ENCODE results near the gene SCAPER. TPM values are rescaled to one million over a fixed set of nuclear protein-coding genes. Genes with fewer than 3 reads are reported as not detected.

SCAPER gene
- polyA plus RNA-seq, 2 of the 4 experiments (the other 2 are of a cell fraction), result 4.9 to 5.5 TPM

DNA sequence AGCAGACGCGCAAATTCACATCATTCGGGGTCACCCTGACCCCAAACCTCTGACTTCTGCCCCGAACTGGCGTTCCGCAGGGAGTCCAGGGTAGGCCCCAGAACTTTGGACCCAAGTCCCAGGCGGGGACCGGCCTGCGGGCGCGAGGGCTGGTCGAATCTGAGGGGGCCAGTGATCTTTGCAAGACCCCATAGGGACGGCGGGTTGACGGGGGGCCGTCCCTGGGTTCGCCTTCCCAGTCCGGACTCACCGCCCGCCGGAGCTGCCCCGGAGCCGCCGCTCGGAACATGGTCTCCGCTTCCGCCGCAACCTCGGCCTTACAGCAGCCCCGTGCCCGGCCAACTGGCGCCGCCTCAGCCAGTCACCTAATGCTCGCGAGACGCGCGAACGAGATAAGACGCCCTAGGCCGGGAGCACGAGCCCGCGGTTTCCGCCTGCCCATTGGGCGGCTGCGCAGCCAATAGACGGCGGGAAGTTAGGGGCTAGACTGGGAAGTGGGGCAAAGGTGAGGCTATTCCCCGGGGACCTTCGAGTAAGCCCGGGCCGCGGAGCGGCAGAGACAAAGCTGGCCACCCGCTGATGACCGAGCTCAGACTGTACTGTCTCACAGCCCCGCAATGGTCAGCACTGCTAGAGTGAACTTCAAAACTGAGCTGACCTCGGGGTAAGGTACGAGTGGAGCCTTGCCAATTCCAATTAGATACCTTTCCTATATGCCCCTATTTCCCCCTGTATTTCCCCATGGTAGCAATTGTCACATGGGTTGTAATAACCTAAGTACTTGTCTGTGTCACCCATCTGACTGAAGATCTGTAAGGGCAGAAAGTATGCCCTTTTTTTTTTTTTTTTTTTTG lies 593.8 kb downstream of the SCAPER start, which contains the start of gene ETFA:
Gene ETFA (minus strand): TSS at position 370 of the 854 bp plus-strand sequence. CDS start 81 bp downstream, at position 289.
- FAIRE-seq, result no peak
- ATAC-seq, result peak; percentile 90 to 93
- WGBS (ENCODE audit: missing lambda C conversion rate), result under 1% methylated on average over 48 of the region's 60 CpGs
- H3K27ac ChIP-seq, result peak within 1 kb of the TSS; percentile 87 to 94
- peak within 1 kb of the TSS; percentile 66 for H3K4me3 ChIP-seq
- ChIA-PET POLR2A (interaction anchor here (0.6 to 5.9 kb wide), 7 partner anchors 11 to 115 kb away, joined by 3 to 61 read pairs (median 4); partner anchors contain the start of gene ISL2), CTCF (interaction anchor here (1.0 to 3.5 kb wide), 7 partner anchors 17 to 163 kb away, joined by 3 to 16 read pairs (median 3); no protein-coding TSS in a partner anchor)
- H3K9me3 ChIP-seq, result no peaks in the 10 kb centered on the region
- H3K4me2 ChIP-seq, result peak within 1 kb of the TSS; percentile 82
- peaks cover 56% of the 10 kb centered on the region for H3K4me1 ChIP-seq
- peak; percentile 99 to 100 for DNase-seq (ENCODE audit: low read depth in 1 of 2, low spot score in 1 of 2)
- TF ChIP-seq FOXS1 (CRISPR knock-in tag; IDR thresholded peaks at IDR 0.05), result 0 out of 2 replicates have a peak, but pooled peaks have one; percentile 55
- TF ChIP-seq, protein P1, sequence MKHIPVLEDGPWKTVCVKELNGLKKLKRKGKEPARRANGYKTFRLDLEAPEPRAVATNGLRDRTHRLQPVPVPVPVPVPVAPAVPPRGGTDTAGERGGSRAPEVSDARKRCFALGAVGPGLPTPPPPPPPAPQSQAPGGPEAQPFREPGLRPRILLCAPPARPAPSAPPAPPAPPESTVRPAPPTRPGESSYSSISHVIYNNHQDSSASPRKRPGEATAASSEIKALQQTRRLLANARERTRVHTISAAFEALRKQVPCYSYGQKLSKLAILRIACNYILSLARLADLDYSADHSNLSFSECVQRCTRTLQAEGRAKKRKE (CRISPR knock-in tag; IDR thresholded peaks at IDR 0.05; ENCODE audit: low read depth), result peak; percentile 38; the same call in 1 of the 2 replicates
- 0 out of 2 replicates have a peak, but pooled peaks have one; percentile 61 for TF ChIP-seq RARB (CRISPR knock-in tag; IDR thresholded peaks at IDR 0.05)
- no peak for TF ChIP-seq EHMT2 (IDR thresholded peaks at IDR 0.05; ENCODE audit: low read depth)
- no peak for TF ChIP-seq CBX8 (IDR thresholded peaks at IDR 0.05)
- TF ChIP-seq, protein P2, sequence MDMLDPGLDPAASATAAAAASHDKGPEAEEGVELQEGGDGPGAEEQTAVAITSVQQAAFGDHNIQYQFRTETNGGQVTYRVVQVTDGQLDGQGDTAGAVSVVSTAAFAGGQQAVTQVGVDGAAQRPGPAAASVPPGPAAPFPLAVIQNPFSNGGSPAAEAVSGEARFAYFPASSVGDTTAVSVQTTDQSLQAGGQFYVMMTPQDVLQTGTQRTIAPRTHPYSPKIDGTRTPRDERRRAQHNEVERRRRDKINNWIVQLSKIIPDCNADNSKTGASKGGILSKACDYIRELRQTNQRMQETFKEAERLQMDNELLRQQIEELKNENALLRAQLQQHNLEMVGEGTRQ (IDR thresholded peaks at IDR 0.05), result peak; percentile 83
- TF ChIP-seq, protein P3, sequence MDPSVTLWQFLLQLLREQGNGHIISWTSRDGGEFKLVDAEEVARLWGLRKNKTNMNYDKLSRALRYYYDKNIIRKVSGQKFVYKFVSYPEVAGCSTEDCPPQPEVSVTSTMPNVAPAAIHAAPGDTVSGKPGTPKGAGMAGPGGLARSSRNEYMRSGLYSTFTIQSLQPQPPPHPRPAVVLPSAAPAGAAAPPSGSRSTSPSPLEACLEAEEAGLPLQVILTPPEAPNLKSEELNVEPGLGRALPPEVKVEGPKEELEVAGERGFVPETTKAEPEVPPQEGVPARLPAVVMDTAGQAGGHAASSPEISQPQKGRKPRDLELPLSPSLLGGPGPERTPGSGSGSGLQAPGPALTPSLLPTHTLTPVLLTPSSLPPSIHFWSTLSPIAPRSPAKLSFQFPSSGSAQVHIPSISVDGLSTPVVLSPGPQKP (IDR thresholded peaks at IDR 0.05; ENCODE audit: low read depth, low read length), result no peak
- no peak for TF ChIP-seq ZFP36 (IDR thresholded peaks at IDR 0.05; ENCODE audit: borderline replicate concordance, partially characterized antibody)
- no peak for TF ChIP-seq NPAS2 (CRISPR knock-in tag; IDR thresholded peaks at IDR 0.05; ENCODE audit: borderline replicate concordance)
- TF ChIP-seq, protein P4, sequence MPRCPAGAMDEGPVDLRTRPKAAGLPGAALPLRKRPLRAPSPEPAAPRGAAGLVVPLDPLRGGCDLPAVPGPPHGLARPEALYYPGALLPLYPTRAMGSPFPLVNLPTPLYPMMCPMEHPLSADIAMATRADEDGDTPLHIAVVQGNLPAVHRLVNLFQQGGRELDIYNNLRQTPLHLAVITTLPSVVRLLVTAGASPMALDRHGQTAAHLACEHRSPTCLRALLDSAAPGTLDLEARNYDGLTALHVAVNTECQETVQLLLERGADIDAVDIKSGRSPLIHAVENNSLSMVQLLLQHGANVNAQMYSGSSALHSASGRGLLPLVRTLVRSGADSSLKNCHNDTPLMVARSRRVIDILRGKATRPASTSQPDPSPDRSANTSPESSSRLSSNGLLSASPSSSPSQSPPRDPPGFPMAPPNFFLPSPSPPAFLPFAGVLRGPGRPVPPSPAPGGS (IDR thresholded peaks at IDR 0.05), result peak; percentile 89
- TF ChIP-seq HEYL (CRISPR knock-in tag; IDR thresholded peaks at IDR 0.05), result 0 out of 2 replicates have a peak, but pooled peaks have one; percentile 49
- peak; percentile 99 for TF ChIP-seq PHF8 (IDR thresholded peaks at IDR 0.05; ENCODE audit: borderline replicate concordance, low read depth)
- peak; percentile 98 for TF ChIP-seq CHD2 (IDR thresholded peaks at IDR 0.05; ENCODE audit: low read length, partially characterized antibody)
- no peak for TF ChIP-seq MAZ (IDR thresholded peaks at IDR 0.05; ENCODE audit: borderline replicate concordance, low read depth, low read length)
- no peak for TF ChIP-seq SREBF2 (IDR thresholded peaks at IDR 0.05)
- TF ChIP-seq MYC (IDR thresholded peaks at IDR 0.05; ENCODE audit: borderline replicate concordance, low read length), result peak; percentile 56; the same call in 1 of the 2 replicates
- peak; percentile 94 for TF ChIP-seq POLR2A (IDR thresholded peaks at IDR 0.05; ENCODE audit: low read length)
- TF ChIP-seq EHF (CRISPR knock-in tag; IDR thresholded peaks at IDR 0.05), result no peak
- peak; percentile 77 for TF ChIP-seq HOXB13 (CRISPR knock-in tag; IDR thresholded peaks at IDR 0.05; ENCODE audit: low read depth)
- TF ChIP-seq CHD4 (IDR thresholded peaks at IDR 0.05; ENCODE audit: borderline replicate concordance), result no peak
- no peak for TF ChIP-seq POLR2AphosphoS2 (conservative IDR thresholded peaks at IDR 0.05; ENCODE audit: low read length)
- no peak for TF ChIP-seq ZC3H11A (IDR thresholded peaks at IDR 0.05)
- 0 out of 2 replicates have a peak, but pooled peaks have one; percentile 19 for TF ChIP-seq BHLHE40 (IDR thresholded peaks at IDR 0.05; ENCODE audit: low read depth, low read length)
- TF ChIP-seq, protein P5, sequence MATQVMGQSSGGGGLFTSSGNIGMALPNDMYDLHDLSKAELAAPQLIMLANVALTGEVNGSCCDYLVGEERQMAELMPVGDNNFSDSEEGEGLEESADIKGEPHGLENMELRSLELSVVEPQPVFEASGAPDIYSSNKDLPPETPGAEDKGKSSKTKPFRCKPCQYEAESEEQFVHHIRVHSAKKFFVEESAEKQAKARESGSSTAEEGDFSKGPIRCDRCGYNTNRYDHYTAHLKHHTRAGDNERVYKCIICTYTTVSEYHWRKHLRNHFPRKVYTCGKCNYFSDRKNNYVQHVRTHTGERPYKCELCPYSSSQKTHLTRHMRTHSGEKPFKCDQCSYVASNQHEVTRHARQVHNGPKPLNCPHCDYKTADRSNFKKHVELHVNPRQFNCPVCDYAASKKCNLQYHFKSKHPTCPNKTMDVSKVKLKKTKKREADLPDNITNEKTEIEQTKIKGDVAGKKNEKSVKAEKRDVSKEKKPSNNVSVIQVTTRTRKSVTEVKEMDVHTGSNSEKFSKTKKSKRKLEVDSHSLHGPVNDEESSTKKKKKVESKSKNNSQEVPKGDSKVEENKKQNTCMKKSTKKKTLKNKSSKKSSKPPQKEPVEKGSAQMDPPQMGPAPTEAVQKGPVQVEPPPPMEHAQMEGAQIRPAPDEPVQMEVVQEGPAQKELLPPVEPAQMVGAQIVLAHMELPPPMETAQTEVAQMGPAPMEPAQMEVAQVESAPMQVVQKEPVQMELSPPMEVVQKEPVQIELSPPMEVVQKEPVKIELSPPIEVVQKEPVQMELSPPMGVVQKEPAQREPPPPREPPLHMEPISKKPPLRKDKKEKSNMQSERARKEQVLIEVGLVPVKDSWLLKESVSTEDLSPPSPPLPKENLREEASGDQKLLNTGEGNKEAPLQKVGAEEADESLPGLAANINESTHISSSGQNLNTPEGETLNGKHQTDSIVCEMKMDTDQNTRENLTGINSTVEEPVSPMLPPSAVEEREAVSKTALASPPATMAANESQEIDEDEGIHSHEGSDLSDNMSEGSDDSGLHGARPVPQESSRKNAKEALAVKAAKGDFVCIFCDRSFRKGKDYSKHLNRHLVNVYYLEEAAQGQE (IDR thresholded peaks at IDR 0.05), result peak; percentile 98
- TF ChIP-seq, protein P6, sequence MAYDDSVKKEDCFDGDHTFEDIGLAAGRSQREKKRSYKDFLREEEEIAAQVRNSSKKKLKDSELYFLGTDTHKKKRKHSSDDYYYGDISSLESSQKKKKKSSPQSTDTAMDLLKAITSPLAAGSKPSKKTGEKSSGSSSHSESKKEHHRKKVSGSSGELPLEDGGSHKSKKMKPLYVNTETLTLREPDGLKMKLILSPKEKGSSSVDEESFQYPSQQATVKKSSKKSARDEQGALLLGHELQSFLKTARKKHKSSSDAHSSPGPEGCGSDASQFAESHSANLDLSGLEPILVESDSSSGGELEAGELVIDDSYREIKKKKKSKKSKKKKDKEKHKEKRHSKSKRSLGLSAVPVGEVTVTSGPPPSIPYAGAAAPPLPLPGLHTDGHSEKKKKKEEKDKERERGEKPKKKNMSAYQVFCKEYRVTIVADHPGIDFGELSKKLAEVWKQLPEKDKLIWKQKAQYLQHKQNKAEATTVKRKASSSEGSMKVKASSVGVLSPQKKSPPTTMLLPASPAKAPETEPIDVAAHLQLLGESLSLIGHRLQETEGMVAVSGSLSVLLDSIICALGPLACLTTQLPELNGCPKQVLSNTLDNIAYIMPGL (CRISPR knock-in tag; IDR thresholded peaks at IDR 0.05; ENCODE audit: borderline replicate concordance), result peak; percentile 93
- TF ChIP-seq ZSCAN20 (CRISPR knock-in tag; IDR thresholded peaks at IDR 0.05), result no peak; the same call in 1 of the 2 replicates
- peak; percentile 52; the same call in 1 of the 2 replicates for TF ChIP-seq RFX5 (IDR thresholded peaks at IDR 0.05)
- no peak for TF ChIP-seq JUNB (IDR thresholded peaks at IDR 0.05)
- TF ChIP-seq MAFK (IDR thresholded peaks at IDR 0.05; ENCODE audit: partially characterized antibody), result no peak

Measured in A549 (cell line).